Measurements from ENCODE around the gene UBQLN4.
"Not testable (repeated sequence)": the region's sequence is repeated elsewhere in the genome, so short reads cannot be mapped to it uniquely, and the experiment has no call there.

Gene UBQLN4

DNA sequence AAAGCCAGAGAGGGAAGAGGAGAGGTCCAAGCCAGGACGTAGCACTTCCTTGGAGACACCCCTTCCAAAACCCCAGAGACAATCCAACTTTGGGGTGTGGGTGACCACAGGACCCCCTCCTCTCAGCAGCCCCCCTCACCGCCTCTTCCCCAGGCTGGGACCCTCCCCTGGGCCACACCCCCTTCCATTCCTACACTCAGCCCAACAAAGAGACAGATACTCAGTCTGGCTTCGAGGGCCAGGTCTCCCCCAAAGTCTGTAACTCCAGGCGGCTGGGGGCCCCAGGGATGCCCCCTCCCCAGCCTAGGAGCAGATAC lies 27.2 kb upstream of the UBQLN4 start:
- DNase-seq: no peak

DNA sequence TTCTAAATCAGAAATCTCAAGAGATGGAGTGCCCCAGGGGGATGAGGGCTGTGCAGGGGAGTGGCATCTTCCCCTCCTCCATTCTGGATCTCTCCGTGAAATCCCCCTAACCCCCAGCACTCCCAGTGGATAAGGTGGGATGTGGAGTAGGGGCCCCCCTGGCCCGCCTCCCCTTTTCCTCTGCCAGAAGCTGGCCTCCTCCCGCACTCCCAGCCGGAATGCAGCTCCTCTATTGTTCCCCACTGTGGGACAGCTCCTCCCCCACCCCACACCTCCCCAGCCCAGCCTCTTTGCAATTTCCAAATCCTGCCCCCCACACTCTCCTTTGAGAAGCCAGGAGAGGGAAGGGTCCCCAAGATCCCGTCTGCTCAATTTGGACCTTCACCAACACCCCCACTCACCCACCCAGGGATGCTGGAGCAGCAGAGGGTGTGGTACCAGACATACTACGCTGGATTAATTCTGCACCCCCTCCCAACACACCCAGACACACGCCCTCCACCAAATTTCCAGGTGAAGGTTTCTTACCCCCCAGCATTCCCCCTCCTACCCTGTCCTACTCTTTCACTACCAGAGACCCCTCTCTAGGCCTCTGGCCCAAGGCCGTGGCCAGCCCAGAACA lies 26.8 kb upstream of the UBQLN4 start:
- DNase-seq: no peak

DNA sequence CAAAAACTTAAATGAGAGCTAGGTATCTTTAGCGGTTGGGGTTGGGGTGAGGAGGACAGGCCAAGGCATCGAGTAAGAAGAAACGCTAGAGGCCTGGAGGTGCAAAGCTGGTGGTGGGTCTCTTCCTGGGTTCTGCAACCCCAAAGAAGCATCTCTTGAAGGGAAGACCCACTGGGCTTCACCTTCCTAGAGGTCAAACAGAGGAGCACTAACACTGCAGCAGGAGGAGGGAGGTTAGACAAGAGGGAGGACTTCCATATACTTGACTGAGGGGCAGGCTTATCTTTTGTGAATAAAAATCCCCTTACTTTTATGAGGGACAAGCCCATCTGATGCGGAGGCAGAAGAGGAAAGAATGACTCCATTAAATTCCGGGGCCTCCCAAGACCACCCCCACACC lies 26.2 kb upstream of the UBQLN4 start:
- no peak for DNase-seq

DNA sequence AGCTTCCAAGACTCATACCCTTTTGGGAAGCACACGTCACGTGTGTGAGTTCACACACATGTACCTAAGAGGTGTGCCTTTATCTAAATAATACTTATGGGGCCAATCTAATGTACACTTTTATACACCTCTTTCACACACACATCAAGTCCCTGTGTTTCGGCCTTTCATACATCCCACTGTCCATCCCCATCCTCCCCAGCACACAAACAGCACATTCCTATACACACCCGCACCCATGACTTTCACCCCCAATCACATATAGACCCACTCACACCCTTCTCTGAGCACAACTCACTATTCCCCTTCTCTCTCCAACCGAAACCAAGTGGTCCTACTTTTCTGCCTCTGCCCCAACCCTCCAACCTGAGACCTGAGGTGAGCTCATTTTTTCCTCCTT lies 25.1 kb upstream of the UBQLN4 start:
- DNase-seq: no peak

DNA sequence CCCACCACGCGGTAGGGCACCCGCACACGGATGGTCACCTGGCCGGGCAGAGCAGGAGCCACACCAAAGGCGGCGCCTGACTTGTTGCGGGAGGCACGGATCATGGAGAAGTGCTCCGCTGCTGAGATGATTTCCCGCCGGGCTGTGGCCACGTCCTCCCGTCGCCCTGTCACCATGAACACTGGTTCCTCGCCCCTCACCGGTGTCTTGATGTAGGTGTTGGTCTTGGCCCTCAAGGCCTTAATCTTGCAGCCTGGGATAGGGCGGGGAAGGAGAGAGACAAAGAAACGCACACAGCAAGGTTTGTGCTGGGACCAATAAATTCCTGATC lies 23.8 kb upstream of the UBQLN4 start:
- no peak for DNase-seq

DNA sequence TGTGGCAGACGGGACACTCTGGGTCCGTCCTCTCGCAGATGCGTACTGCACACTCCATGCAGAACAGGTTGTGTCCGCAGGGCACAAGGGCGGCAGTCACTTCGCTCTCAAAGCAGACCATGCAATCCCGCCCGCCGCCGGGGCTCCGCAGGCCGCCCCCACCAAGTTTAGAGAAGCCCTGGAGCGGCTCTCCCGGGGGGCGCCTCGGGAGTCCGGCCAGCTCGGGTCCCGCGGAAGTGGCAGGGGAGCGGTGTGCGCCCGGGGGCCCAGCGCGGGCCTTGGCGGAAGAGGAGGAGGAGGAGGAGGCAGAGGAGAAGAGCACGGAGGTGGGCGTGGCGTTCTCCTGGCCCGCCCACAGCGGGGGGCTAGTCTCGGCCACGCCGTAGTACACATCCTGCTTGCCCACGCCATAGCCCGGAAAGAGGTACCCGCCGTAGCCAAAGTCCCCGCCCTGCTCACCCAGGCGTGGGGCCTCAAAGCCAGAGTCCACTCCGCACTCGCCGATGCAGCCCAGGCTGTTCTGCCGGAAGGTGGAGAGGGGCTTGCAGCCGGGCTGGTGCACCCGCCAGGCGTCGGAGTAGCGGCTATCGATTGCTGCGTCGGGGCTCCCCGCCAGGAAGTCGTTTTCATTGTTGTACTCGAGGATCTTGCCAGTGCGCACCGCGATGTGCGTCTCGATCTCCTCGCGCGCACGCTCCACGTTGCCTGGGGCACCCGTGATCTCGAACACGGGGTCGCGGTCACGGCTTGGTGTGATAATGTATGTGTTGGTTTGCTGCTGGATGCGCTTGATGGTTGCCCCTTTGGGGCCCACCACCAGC lies 23.2 kb upstream of the UBQLN4 start:
- DNase-seq: no peak

DNA sequence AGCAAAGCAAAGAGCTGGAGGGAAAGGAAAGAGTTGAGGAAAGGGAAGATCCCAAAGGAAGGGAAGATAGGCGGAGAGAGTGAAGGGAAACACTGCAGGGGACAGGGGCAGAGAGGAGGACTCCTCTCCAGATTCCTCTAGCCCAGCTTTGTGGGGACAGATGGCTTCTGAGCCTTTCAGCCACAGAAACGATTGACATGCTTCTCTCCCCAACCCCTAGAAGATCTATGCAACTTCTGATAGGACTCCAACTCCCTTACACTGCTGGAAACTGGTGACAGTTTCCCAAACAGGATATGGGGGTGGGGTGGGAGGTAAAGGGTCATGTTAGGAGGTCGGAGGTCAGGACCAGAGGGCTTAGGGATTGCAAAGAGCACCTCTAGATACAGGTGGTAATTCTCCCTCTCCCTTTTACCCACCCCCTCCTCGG lies 22.2 kb upstream of the UBQLN4 start:
- no peak for DNase-seq

DNA sequence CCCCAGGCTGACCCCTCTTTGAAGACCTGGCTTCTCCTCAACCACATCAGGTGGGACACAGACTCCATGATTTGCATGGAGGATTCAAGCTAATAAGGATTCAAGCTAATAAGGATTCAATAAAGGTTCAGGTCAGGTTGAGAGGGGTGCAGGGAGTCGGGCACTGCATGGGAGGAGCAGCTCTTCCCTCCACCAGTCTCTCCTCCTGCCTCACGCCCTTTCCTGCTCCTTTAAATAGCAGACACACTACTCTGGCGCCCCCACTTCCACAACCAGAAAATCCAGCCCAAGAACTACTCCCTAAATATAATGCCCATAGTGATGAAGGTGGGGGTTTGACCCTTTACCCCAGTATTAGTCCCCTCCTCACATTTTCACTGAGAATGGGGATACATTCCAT lies 21.6 kb upstream of the UBQLN4 start:
- no peak for DNase-seq

DNA sequence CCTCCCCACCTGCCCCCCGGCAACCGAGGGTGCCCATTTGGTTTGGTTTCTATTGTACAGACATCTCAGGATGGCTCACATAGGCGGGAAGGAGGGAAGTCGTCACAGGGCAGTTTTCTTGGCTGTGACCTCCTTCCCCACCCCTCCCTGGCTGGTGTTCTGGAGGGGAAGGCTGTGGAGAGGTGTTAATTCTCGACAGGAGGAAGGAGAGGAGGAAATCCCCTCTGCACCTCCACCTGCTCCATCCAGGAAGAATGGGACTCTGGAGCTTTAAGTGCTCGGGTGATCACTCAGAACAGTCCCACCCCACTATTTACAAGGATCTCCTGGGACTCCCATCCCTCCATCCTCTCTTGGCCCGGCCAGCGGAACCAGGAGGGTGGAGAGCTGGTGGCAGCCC lies 21.1 kb upstream of the UBQLN4 start:
- DNase-seq: no peak

DNA sequence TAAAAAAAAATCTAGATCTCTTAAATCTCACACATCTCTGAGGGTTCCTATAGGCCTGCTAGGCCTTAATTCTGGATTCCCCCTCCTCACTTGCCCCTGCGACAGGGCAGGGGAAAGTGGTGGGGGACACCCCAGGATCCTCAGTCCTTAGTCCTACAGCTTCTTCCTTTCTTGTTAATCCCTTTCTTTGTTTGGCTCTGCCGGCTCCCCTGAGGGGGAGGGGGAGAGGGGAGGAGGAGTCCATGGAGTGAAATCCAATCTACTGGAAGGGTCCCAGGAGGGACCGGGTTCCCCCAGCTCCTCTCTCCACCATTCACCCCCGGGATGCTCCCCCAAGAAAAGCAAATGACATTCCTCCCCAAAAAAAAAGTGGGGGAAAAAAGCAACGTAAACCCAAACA lies 20.1 kb upstream of the UBQLN4 start:
- no peak for DNase-seq

DNA sequence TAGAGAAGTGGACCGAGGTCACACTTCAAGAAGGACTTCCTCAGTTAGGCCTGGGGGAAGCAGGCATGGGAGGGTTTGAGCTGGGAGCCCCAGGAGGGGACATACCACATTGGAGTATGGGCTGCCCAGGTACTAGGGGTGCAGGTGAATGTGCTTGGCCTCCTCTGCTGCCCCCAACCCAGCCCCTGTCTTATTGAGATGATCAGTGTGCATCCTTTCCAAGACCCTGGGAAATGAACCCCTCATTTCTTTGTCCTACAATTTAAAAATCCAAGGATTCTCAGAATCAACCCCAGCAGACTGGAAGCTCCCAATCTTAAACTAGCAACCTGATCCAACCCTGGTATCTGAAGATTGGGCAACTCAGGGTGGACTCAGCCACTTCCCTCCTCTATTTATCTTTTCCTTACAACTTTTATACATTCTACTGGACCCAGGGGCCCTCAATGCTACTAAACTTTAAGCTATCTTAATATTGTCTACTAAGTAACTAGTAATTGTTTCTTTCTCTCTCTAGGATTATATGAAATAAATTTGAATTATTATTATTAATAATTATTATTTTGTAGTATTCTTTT lies 19.6 kb upstream of the UBQLN4 start:
- no peak for DNase-seq

DNA sequence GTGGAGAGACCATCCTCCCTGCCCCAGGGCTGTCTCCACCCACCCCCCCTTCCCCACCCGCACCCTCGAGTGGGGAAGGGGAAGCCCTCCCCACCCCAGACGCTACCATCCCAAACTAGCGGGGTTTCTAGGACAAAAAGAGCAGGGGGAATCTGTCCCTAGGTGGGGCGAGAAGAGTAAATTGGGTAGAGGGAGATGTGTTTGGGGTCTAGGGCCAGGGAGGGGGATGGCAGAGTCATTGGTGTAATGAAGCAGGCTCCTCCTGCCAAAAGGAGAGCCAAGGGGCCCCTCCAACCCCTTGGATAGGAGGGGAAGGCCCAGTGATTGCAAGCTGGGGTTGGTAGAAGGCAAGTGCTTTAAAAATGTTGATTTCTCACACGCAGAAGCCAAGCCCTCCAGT lies 18.7 kb upstream of the UBQLN4 start:
- DNase-seq: no peak

DNA sequence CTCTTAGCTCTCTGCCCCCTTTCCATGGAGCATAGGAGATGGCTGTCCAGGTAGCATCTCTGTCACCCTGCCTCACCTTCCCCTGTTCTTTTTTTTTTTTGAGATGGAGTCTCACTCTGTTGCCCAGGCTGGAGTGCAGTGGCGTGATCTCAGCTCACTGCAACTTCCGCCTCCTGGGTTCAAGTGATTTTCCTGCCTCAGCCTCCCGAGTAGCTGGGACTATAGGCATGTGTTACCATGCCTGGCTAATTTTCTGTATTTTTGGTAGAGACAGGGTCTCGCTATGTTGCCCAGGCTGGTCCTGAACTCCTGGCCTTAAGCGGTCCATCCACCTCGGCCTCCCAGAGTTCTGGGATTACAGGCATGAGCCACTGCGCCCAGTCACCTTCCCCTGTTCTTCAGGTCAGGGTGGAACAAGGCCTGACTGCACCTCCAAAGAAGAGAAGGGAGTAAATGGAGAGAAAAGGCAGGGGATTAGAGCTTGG lies 17.8 kb upstream of the UBQLN4 start:
- not testable (repeated sequence) for DNase-seq

DNA sequence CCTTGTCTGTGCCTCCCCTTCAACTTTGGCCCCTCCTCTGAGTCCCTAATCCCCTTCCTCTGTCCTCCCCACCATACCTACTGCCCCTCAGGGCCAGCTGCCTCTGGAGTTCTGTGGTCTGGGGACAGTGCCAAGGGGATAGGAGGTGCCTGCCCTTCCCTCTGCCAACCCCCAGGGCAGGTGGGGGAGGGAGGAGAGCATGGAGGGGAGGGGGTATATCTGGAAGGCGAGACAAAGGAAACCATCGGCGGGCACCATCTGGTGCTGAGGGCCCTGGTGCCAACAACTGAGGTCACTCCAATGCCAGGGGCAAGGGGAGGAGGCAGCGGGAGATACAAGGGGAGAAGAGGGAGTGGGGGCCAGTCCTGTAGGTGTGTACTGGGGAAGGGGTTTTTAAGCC lies 16.9 kb upstream of the UBQLN4 start:
- DNase-seq: no peak

DNA sequence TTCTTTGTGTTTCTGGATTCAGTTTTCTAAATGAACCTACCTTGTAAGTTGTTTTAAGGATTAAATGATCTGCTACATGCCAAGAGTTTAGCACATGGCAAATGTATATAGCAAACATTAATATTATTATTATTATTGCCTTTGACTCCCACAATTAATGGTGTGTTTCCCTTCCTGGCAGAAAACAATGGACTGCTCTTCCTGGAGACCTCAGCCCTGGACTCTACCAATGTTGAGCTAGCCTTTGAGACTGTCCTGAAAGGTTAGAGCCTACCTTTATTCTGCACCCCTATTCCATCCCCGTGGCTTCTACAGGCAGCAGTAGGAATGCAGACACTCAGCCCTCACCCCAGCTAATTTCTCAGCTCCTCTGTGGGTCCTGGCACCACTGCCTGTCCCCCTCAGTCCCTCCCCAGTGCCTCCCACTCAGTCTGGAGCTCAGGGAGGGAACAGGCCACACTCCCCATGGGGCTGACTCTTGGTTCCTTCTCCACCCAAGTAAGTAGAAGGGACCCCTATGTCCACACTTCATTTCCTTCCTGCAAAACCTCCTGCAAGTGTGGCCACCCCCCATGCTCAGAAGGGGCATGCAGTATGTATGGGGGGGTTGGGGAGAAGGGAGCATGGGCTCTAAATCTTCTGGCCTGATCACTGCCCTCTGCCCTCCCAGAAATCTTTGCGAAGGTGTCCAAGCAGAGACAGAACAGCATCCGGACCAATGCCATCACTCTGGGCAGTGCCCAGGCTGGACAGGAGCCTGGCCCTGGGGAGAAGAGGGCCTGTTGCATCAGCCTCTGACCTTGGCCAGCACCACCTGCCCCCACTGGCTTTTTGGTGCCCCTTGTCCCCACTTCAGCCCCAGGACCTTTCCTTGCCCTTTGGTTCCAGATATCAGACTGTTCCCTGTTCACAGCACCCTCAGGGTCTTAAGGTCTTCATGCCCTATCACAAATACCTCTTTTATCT lies 16.2 kb upstream of the UBQLN4 start:
- DNase-seq: no peak

DNA sequence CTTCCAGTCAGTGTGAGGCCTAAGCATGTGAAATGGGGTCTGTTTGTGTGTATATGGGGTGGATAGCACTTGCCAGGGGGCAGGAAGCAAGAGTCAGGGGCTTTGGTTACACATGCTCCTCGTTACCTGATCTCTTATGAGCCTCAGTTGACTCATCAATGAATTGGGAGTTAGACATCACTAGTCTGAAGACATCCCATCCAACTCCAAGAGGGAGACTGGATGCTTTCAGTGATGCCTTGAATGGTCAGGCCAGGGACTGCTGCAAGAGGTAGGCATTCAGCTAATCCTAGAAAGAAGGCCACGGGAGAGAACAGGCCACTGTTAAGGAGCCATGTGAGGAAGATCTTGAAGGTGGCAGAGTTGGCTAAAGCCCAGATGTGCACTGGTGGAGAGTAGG lies 13.7 kb upstream of the UBQLN4 start:
- DNase-seq: no peak

DNA sequence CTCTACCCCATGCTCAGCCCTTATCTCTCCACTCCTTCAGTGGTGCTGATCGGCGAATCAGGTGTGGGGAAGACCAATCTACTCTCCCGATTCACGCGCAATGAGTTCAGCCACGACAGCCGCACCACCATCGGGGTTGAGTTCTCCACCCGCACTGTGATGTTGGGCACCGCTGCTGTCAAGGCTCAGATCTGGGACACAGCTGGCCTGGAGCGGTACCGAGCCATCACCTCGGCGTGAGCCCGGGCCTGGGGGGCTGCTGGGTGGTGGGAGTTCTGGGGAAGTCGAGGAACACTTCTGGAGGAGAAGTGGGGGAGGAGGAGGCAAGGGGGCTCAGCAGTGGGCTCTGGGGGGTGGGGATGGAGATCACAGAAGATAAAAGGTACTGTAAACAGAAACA lies 12.3 kb upstream of the UBQLN4 start:
- DNase-seq: no peak

DNA sequence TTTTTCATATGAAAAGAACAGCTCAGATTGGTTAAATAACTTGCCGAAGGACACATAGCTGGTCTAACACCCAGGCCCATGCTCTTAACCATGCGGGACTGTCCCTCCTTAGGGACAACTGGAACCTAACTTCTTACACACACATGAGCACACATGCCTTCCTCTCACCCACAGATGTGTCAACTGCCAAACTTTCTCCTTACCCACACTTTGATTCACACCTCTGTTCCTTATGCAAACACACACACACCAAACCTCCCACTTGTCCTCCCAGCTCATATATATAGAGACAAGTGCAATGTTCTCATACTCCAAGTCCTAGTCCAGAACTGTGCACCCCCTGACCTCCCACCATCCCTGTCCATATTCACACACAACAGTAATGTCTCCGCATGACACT lies 11.6 kb upstream of the UBQLN4 start:
- no peak for DNase-seq

DNA sequence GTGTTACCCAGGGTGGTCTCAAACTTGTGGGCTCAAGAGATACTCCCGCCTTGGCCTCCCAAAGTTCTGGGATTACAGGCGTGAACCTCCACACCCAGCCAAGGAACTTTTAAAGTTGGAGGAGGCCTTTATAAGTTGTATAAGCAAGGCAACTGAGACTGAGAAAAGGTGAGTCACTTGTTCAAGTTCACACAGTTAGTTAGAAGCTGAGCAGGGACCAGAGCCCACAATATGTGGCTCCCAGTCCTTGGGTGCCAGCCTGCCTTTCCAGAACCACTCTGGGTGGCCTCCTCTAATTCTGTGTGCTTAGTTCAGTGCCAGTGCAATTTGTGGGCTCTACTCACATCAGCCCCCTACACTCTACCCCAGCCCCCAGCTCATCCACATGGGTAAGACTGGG lies 11.0 kb upstream of the UBQLN4 start:
- no peak for DNase-seq

DNA sequence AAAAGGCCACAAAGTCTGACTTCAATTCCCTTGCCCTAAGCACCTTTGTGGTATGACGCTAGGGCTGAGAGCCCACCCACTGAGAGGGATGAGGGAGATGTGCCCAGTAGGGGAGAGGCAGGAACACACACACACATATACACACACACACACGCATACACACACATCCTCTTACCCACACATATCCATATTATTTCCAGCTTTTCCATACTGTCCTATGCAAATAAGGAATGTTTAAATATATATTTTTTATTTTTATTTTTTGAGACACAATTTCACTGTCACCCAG lies 10.3 kb upstream of the UBQLN4 start:
- no peak for DNase-seq

DNA sequence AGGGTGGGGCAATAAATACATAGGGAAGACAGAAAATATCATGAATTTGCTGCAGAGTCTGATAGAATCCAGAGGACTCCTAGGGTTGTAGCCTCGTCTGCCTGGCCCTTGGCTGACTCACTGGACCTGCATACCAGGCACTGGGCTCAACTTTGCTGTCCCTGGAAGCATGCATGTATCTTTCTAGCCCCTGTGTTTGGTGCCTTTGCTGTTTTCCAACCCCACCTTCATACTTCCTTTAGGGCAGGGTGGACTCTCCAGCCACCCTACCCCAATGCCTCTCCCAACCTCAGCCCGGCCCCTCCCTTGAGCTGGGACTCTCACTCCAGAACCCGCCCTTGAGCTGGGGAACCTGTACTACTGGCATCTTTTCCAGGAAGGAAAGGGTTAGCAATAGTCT lies 8.6 kb upstream of the UBQLN4 start:
- DNase-seq: no peak

DNA sequence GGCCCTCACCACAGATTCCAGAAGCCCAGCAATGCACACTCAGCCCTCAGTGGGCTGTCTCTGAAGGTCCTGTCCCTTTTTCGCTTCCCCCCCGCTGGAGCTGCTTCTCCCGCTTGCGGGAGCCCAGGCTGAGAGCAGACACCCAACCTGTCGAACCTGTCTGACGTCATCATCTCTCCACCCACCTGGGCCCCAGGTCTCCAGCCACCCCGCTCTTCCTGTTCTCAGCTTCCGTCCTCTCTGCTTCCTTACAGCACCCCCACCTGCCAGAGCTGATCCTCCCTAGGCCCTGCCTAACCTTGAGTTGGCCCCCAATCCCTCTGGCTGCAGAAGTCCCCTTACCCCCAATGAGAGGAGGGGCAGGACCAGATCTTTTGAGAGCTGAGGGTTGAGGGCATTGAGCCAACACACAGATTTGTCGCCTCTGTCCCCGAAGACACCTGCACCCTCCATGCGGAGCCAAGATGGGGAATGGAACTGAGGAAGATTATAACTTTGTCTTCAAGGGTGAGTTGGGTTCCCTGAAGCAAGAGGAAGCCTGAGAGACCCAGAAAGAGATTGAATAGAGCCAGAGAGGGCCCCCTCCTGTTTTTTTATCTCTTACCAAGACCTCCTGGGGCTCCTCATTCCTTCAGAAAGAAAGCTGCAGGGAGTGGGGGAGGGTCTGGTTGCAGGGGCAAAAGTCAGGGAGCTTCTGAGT lies 7.5 kb upstream of the UBQLN4 start, which contains the start of gene RAB25:
Gene RAB25, plus strand, starts transcription at position 224 of the 700 bp plus-strand sequence. Its CDS starts 241 bp downstream, at position 465.
- DNase-seq: no peak

DNA sequence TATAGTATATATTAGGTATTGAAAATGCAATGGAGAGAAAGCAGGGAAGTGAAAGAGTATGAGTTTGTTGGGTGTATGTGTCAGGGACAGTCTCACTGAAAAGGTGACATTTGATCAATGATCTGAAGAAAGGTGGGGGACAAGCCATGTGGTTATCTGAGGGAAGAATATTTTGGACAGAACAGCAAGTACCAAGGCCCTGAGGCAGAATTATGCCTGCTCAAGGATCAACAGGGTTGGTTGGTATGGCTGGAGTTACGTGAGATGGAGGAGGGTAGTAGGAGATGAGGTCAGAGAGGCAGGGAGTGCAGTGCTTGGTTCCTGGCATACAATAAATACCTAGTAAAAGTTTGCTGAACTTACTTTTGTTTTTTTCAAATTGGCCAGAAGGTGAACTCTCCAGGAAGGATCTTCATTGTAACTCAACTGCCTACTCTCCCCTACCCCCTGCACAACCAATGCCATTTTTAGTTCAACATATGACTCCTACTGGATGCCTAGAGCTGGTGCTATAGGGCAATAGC lies 2.8 kb upstream of the UBQLN4 start:
- DNase-seq: no peak

All from effector CD8-positive, alpha-beta T cell (primary cell).